SK-N-MC (cell line): ENCODE data around the gene GNG13.

Source experiments
- EZH2 ChIP-seq: fragments of 200-600 bp; sonication (generic); IDR thresholded peaks from one replicate; pipeline ENCODE4 v1.6.1; 2017; ENCODE audit warnings: antibody characterized with exemption
- FOXP2 ChIP-seq: optimal IDR thresholded peaks from 2 replicates; pipeline ENCODE3; 2011; ENCODE audit warnings: mild to moderate bottlenecking, moderate library complexity; ENCODE audit not compliant: insufficient read depth; ENCODE audit errors: extremely low read length, control extremely low read depth
- POLR2AphosphoS5 ChIP-seq: IDR thresholded peaks from 2 replicates; pipeline ENCODE4 v1.6.1; 2012; ENCODE audit warnings: mild to moderate bottlenecking, low read depth, low read length, borderline replicate concordance

DNA sequence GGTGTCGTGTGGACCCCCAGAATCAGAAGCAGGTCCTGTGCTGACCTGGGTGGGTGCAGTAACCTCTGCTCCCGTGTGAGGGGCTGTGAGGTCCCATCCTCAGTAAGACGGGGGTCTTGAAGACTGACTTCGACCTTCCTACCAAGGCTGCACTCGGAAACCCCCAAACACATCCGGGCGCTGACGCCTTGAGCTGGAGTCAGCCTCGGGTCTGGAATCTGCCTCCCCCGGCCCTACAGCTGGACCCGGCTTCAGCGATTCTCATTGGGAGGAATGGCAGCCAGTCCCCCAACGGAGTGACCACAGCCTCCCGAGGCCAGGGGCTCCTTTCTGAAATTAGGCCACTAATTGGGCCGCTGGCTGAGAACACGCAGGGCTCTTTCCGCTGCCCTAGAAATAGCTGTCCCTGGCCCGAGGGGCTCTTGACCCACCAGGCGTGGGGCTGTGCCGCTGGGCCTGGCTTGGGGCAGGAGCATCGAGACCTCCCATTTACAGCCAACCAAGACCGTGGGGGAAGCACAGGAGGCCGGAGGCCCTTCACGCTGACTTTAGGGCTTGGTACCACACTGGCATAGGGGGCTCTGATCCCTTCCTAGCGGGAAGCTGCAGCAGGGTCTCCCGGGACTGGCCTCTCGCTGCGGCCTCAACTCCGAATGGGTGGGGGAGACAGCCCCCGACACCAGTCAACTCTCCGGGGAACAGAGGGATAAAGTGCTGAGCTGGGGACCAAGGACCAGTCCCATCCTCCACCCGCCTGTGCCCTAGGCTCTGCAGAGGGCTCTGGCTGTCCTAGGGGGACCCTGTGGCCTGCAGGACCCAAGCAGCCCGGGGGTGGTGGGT, 2.6 kb upstream of the GNG13 start:
- no peak for TF ChIP-seq POLR2AphosphoS5
- TF ChIP-seq EZH2, result no peak
- no peak for TF ChIP-seq FOXP2
